ENCODE data around the gene CNGA1. TPM values are rescaled to one million over a fixed set of nuclear protein-coding genes. Genes with fewer than 3 reads are reported as not detected.

Gene CNGA1
- total RNA-seq, 1 donor from 2014 or later = 0.53 TPM

DNA sequence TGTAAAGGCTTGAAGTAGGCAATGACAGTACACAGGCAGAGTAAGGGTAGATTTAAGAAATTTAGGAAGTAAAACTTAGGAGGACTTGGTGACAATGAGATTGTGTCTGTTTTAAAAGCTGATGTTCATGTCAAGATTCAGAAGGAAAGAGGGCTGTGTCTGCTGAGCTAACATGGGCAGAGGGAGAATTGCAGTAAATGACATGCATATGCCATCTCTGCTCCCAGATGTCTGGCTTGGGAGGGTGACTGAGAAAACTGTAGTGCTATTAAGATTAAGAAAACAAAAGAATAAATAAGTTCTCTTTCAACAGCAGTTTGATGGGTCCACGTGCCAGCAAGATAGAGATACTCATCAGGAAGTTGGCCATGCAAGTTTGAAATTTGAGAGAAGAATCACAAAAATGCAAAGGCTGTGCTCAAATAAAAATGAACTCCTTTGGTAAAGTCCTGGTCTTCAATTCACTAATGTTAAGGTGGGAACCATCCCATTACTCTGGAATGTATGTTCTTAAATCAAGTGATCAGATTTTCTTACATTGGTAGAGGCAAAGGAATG, 109.3 kb downstream of the CNGA1 start:
- peaks cover 73% of the 10 kb centered on the region for H3K36me3 ChIP-seq
- ATAC-seq = no peak
- H3K9me3 ChIP-seq = no peaks in the 10 kb centered on the region
- DNase-seq = no peak
- peaks cover 9% of the 10 kb centered on the region for H3K4me1 ChIP-seq
- H3K4me3 ChIP-seq = no peak overlapping the region
- H3K27me3 ChIP-seq (ENCODE audit: low read depth) = no peaks in the 10 kb centered on the region
- no peak overlapping the region for H3K27ac ChIP-seq
- TF ChIP-seq CTCF (IDR thresholded peaks at IDR 0.05) = no peak
- intact Hi-C loops (cut with DNase I) = no loop called here

DNA sequence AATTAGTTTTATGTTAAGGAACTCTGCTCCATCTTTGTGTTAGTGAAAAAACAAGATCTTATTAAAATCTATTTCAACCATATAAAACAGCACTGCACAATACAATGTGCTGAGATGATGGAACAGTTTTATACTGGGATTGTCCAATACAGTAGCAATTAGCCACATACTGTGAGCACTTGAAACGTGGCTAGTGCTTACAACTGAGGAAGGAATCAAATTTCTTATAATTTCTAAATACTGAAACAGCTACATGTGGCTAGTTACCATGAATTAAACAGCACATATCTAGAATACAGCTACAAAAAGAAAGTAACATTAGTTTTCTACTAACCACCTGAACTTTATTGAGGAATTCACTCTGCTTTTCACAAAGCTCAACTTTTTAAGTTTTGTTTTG, 116.8 kb downstream of the CNGA1 start:
- ATAC-seq = no peak
- Histone ChIP-seq H3K9me3 (no peaks in the 10 kb centered on the region), H3K4me1 (no peaks in the 10 kb centered on the region), H3K27me3 (ENCODE audit: low read depth) (no peaks in the 10 kb centered on the region), H3K36me3 (peaks cover 81% of the 10 kb centered on the region), H3K4me3 (no peak overlapping the region), H3K27ac (no peak overlapping the region)
- TF ChIP-seq CTCF (IDR thresholded peaks at IDR 0.05) = no peak
- DNase-seq = no peak
- intact Hi-C loops (cut with DNase I) = no loop called here

DNA sequence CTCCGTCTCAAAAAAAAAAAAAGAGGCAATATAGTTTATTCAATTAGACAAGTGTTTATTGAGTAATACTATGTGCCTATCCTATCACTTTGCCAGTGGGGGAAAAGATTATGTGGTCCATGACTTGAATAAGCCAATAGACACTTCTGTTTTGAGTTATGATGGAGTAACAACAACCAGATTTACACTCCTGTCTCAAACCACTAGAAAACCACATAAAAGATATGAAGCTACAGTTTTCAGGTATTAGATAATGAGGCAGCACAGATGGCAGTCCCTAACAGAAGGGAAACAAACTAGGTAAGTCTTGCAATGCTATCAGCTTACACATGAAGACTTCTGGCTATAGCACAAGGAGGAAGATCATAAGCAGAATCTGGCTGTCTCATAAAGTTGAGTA, 124.6 kb downstream of the CNGA1 start:
- Histone ChIP-seq H3K27ac (no peak overlapping the region), H3K9me3 (no peaks in the 10 kb centered on the region), H3K36me3 (peaks cover 98% of the 10 kb centered on the region), H3K27me3 (ENCODE audit: low read depth) (no peaks in the 10 kb centered on the region), H3K4me1 (no peaks in the 10 kb centered on the region), H3K4me3 (no peak overlapping the region)
- DNase-seq = no peak
- intact Hi-C loops (cut with DNase I) = no loop called here
- no peak for ATAC-seq
- no peak for TF ChIP-seq CTCF (IDR thresholded peaks at IDR 0.05)

Other genes starting within 250 kb of the CNGA1 start
- 3.9 TPM for gene CORIN, start 178.6 kb downstream of the CNGA1 start, total RNA-seq
- 13.4 TPM for gene NFXL1, start 102.1 kb downstream of the CNGA1 start, total RNA-seq
- 1.3 TPM for gene NIPAL1, start 91 bp upstream of the CNGA1 start, total RNA-seq
- 7.5 TPM for gene TXK, start 117.6 kb upstream of the CNGA1 start, total RNA-seq

Data from lower lobe of right lung (tissue), 2 donors.